HG02938 (cell line): ENCODE results near the gene FBXW8.

Experiments
- ATAC-seq: cut with Tn5 transposase; IDR thresholded peaks from one replicate; pipeline ENCODE4 v1.9.1; 2021; ENCODE audit warnings: mild to moderate bottlenecking, moderate library complexity; ENCODE audit not compliant: unreplicated experiment

Gene FBXW8, protein sequence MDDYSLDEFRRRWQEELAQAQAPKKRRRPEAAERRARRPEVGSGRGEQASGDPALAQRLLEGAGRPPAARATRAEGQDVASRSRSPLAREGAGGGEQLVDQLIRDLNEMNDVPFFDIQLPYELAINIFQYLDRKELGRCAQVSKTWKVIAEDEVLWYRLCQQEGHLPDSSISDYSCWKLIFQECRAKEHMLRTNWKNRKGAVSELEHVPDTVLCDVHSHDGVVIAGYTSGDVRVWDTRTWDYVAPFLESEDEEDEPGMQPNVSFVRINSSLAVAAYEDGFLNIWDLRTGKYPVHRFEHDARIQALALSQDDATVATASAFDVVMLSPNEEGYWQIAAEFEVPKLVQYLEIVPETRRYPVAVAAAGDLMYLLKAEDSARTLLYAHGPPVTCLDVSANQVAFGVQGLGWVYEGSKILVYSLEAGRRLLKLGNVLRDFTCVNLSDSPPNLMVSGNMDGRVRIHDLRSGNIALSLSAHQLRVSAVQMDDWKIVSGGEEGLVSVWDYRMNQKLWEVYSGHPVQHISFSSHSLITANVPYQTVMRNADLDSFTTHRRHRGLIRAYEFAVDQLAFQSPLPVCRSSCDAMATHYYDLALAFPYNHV

DNA sequence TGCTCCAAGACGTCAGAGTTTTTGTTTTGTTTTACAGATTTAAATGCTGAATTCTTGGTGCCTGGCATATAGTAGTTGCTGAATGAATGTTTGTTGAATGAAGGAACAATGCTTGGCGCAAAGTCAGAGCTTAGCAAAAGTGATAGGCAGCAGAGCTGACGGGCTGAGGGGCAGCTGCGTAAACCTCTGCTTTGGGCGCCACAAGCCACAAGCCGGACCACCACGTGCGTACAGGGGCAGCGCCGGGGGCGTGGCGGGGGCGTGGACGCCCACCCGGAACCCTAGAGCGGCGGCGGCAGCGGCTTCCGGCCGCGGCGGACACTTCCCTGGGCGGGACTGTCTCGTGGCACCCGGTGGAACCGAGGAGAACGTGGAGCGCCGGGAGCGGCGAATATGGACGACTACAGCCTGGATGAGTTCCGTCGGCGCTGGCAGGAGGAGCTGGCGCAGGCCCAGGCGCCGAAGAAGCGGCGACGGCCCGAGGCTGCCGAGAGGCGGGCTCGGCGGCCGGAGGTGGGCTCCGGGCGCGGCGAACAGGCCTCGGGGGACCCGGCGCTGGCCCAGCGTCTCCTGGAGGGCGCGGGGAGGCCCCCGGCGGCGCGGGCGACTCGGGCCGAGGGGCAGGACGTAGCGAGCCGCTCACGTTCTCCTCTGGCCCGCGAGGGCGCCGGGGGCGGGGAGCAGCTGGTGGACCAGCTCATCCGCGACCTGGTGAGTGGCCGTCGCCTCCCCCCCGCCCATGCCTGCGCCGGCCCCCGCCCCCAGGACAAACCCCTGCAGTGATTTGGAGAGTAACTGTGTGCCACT lies at the start of gene FBXW8:
Gene FBXW8, plus strand, starts transcription at position 306 of the 807 bp plus-strand sequence. Its CDS starts 88 bp downstream, at position 394.
- peak; percentile 74 for ATAC-seq

DNA sequence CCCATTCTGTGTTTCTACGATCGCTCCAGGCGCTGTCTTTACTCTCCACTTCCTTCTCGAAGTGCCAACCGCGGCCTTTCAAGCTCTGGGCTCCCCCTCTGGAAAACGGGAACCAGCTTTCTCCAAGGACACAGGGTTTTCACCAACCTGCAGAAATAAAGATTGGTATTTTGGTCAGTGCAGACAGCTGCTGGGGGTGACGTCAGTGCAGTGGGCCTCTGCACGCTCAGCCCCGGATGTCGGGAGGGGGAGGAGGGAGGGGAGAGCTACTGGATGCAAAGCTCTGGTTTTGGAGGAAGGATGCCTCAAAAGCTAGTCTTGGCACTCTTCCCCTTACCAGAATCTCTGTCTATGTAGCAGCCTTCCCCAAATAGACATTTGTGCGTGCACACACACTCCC lies 49.4 kb upstream of the FBXW8 start:
- ATAC-seq = peak; percentile 84

DNA sequence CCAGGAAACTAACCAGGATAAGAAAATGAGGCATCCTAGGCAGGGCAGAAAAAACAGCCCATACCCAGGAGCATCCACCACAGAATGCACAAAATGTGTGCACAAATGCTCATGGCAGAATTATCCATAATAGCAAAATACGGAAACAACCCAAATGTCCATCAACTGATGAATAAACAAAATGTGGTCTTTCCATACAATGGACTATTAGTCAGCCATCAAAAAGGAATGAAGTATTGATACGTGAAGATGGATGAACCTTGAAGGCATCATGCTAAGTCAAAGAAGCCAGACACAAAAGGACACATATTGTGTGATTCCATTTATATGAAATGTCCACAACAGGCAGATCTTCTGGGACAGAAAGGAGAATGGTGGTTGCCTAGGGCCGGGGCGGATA lies 48.6 kb upstream of the FBXW8 start:
- ATAC-seq = no peak

DNA sequence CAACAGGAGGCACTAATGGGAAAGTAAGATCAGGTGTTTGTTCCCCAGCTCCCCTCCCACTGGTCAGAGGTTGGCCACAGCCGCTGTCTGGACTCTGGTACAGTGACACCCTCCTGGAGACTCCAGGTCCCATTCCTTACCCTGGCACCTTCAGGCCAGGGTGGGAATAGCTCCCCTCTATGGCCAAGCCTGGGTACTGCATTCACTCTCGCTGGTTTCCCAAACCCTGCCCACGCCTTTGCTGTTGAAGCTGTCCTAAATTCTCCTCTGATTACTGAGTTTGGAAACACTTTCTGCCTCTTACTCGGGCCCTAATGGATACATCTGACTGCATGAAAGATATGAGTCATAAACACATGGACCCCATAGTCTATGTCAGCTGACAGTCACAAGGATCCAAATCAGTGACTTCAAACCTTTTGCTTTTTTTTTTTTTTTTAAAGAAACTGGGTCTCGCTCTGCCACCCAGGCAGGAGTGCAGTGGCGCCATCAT lies 47.4 kb upstream of the FBXW8 start:
- no peak for ATAC-seq

DNA sequence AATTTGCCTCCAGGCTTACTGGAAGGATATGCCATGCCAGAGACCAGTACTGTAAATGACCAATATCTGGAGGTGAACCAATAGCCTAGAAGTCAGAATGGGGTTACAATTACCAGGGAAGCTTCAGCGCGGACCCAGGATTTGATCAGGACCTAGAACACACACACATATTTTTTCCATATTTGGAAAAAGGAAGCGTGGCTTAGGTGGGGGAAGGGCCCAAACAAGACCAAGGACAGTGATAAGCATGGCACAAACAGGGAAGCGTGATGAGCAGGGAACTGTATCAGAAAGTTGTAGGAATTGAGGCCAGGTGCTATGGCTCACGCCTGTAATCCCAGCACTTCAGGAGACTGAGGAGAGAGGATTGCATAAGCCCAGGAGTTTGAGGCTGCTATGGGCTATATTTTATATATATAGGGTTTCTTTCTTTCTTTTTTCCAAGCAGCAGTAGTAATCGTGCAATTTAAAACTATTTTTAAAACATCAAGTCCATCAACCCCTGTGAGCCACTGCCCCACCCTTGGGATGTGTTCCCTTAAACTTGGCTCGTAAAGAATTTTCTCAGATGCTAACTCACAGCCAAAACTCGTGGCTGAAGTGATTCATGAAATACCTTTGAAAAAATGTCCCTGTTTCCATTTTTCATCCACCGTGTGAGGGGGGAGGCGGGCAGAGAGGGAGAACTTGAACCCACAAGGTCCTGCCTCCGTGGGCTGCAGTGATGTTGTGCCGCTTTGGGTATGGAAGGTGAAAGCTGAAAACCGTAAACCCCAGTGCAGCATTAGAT lies 46.2 kb upstream of the FBXW8 start:
- no peak for ATAC-seq

DNA sequence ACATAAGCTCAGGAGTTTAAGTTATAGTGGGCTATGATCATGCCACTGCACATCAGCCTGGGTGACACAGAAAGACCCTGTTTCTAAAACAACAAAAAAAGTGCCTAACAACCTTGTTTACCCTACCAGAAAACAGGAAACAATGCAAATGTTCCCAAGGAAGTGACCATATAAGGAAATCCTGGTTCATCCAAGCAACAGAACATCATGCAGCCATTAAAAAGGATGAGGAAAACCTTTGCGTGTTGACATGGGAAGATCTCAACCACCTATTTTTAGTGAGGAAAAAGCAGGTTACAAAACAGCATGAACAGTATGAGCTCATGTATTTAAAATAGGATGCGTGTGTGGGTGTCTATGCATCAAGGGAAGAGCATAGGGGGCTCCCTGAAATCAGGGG lies 43.2 kb upstream of the FBXW8 start:
- ATAC-seq = no peak

DNA sequence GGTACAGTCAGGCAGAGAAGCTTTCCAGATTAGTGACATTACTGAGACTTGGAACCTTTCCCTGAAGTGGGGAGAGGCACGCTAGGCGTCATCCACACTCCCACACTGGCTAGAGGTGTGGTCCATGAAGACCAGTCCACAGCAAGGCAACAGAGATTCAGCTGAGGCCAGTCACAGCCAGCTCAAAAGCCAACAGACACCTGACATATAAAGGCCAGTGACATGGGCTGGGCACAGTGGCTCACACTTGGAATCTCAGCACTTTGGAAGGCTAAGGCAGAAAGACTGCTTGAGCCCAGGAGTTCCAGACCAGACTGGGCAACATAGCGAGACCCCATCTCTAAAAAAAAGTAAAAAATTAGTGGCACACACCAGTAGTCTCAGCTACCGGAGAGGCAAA lies 40.4 kb upstream of the FBXW8 start:
- no peak for ATAC-seq

DNA sequence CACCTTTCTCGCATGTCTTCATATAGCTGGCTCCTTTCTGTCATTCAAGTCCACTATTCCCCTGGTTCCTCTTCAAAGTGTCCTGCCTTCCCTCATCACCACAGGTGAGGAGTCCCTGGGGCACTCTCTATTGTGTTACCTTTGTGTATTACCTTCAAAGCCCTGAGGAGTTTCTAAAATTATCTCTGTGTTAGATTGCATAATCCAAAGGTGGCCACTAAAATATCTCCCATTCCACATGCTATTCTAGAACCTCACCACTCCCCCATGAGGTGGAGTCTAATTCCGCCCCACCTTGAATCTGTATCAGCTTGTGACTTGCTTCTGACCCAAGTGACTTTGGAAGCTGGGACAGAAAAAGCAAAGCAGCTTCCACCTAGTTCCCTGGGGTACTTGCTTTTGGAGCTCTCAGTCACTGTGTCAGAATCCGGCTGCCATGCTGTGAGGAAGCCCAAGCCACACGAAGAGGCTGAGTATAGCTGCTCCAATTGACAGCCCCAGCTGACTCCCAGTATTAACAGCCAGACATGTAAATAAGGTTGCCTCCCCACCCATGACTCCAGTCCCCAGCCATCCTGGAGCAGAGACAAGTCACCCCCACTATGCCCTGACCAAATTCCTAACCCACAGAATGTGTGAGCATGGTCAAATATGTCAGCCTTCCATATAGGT lies 36.3 kb upstream of the FBXW8 start:
- no peak for ATAC-seq

DNA sequence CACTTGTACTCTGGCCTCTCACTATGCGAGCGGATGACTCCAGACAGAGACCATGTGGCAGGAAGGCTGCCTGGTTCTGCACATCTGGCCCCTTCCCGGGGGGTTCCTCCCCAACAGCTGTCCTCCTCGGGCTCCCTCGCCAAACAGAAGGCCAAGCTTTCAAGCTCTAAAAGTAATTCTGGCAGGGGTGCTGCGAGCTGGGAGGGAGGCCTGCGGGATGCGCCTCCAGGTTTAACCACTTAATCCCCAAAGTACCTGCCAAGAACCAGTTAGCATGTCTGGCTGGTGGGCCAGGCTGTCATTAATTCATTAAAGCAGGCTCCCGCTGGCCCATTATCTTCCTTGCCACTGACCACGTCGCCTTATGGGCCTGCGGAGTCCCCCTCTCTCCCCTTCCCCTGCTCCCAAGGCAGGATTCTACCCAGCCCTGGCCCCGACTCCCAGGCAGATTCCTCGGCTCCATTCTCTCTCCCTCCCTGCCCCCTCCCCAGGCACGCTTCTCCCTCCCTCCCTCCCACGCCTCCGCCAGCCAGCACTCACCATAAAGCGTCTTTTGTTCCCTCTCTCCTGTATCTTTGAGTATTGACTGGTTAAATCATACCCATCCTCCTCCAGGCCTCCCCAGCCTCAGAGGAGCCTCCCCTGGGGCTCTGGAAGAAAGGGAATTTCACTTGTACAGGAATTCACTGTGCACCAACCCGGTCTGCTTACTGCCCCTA lies 34.4 kb upstream of the FBXW8 start:
- no peak for ATAC-seq

DNA sequence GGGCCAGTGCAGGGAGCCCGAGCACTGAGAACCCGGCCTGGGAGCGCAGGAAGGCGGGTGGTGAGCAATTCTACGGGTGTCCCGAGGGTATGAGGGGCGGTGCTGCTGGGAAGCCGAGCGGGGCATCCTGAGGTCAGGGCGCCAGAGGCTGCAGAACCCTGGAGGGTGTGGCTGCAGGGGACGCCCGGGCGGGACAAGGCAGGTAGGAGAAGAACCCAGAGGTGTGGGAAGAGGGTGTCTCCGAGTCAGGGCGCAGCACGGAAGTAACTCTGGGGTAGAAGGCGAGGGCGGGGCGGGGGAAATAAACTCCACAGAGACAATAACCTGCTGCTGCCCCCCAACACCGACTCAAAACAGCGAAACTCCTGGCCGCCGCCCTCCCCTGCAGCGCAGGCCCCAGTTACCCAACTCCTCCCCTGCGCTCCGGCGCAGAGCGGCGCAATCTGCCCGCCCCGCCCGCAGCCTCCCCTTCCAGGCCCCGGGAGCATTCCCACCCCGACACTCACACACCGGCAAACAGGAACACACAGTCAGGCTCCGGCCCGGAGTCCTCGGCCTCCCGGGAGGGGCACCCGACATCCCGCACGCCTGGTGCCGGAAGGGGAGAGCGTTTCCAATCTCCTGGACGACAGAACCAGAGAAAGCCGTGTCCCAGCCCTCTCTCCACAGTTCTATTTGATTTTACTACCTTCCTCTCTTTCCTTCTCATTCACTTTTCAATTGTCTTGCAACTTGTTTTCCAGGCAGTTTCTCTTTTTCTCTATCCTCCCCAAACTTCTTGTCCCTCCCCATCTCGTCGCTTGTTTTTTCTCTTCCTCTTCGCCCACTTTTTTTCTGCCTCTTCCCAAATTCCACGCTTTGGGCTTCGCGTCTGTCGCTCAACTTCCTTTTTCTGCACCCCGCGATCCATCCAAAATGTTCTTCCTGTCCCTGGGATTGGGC lies 31.9 kb upstream of the FBXW8 start:
- no peak for ATAC-seq

DNA sequence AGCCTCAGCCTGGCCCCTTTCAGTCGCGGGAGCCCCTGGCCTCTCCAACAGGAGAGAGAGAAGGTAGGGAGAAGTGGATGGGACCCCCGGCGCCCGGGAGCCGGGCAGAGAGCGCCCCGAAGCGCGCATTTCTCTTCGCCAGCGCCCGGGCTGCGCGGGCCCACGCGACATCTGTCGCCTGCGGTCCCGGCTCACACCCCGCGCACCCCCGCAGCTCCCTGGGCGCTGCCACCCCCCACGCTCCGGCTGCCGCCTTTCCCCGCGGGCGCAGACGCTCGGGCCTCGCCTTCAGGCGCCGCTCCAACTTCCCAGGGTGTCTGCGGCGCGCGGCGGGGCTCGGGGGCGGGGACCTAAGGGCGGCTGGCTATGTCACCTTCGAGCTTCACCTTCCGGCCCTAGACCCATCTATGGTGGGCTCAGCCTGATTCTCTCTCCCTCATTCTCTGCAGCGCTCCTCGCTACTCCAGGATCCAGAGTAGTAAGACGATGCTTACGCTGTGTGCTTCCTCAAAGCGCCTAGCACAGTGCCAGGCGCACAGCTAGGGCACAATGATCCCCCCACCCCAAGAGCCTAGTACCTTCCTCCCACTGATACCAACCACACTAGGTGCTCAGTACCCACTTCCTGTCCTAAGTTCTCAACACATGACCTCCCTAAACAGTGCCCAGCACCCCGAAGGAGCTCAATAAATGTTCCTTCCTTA lies 31.1 kb upstream of the FBXW8 start:
- ATAC-seq = no peak

DNA sequence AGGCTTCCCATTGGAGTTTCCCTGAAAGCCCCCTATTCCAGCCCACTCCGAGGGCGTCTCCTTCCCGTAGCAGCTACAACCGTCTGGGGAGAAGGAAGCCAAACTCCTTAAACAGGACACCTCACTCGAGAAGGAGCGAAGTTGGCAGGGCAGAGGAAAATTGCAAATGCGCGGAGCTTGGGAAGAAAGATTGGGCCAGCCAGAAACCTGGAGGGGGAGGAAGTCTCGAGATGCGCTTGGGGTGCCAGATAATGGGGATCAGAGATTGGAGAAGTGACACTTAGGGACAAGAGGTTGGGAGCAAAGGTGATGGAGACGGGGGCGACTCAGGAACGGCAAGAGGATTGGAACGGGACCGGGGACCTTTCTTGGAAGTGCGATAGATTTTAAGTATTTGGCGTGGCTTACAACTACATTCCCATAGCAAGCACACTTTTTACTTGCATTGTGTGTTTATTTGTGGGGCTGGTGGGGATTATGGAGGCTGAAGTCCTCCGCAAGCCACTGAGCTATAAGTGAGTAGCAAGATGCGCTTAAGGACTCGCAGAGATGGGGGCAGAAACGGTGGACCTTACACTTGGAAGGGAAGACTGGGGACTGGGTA lies 30.4 kb upstream of the FBXW8 start:
- no peak for ATAC-seq

DNA sequence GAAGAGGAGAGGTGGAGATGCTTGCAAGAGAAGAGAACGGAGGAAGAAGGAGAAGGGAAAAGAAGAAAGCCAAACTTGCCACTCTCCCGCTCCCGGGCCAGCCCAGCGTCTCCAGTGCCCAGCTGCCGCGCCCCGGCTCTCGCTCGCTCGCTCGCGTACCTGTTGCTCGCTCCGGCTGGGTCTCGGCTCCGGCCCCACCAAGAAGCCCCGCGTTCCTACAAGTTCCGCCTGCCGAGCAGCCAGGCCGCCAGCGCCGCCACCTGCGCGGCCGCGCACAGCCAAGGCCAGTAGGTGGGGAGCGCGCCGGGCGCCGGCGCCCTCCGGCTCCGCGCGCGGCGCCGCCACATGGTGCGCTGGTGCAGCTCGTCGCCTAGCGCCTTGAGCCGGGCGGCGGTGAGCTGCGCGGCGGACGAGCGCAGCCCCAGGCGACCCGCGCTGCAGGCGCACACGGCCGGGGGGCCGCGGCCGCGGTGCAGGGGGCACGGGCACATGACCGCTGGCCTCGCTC lies 29.9 kb upstream of the FBXW8 start:
- ATAC-seq = no peak

DNA sequence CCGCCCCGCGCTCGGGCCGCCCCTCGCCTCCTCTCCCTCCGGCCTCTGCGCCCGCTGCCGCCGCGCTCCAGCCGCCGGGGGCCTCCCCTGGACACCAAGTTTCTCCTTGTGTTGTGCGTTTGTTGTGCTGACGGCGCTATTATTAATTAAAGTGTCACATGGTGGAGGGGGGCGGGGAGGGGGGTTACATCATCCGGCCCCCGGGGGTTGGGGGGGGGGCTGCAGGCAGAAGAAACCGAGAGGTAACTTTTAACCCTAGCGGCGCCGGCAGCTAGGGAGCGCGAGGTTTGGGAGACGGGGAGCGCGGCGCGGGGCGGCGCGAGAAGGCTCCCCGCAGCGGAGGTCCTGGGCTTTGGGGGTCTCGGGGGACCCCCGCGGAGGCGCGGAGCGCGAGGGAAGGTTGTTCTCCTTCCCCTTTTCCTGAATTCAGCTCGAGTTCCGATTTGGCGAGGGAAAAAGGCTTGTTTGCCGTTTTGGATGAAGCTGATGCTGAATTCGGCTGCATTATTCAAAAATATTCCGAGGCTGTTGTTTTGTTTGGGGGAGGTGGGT lies 29.3 kb upstream of the FBXW8 start, which contains the start of gene HRK:
Gene HRK, minus strand, starts transcription at position 117 of the 552 bp plus-strand sequence. CDS start 134 bp downstream, outside the sequence.
- no peak for ATAC-seq

DNA sequence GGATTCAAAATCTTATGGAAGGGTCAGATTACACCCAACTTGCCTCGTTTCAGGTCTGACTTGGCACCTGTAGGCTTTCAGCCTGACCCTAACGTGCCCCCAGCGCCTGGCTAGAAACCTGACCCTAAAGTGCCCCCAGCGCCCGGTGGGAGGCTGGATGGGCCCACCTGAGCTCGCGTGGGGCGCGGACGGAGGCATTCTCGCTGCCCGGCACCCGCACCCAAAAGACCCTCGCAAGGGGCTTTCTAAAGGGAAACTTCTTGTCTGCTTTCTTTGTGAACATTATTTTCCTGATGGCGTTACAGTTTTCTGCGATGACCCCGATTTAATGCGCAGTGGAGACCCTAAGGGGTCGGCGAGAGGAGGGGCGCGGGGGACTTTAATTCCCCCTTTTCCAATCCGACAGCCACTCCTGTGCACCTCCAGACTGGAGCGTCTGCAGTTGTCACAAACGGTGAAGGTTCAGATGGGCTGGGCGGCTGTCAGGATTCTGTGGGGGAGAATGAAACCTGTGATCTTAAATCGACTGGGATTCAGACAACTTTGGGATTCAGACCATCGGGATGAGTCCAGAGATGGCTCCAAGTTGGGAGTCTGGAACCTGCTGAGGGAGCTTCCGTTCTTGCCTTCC lies 28.8 kb upstream of the FBXW8 start:
- no peak for ATAC-seq

DNA sequence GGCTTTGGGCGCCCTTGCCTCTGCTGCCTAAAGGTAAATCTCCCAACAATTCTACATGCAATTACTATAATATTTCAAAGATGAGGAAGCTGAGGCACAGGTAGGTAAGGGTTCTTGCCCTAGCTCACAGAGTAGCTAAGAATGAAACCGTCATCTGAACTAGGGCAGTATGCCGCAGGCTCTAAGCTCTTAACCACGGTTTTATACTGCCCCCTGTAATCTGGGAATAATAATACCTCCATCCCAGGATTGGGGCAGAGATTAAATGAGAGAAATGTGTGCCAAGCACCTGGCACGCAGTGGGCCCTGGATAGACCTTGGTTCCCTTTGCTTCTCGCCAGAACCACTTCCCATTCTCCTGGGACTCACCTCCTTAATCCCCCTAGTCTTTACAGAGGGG lies 28.0 kb upstream of the FBXW8 start:
- ATAC-seq = no peak
